ENCODE measurements around the gene DIAPH1.
"Not testable (repeated sequence)": the region's sequence is repeated elsewhere in the genome, so short reads cannot be mapped to it uniquely, and the experiment has no call there.

The DIAPH1 gene

DNA sequence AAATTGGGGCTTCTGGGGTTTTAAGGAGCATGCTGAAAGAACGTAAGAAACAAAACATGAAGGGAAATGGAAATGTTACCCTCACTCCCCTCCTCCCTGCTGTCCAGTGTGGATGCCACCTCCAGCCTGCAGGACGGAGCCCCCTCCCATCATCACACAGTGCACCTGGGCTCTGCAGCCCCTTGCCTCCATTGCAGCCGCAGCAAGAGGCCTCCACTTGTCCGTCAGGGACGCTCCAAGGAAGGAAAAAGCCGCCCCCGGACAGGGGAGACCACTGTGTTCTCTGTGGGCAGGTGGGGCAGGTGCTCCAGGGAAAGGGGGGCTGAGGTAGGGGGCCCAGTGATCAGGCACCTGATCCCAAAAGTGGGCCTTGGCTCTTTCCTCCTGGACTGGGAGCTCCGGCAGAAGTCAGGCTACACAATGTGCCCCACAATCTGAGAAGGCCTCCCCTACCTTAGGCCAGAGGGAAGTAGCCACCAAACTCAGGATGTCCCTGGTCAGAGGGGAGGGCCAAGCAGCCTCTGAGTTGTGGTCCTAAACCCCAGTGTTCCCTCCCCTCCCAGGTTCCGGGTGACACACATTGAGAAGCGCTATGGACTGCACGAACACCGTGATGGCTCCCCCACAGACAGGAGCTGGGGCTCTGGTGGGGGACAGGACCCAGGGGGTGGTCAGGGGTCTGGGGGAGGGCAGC, 20.7 kb upstream of the DIAPH1 start:
- DNase-seq: no peak

DNA sequence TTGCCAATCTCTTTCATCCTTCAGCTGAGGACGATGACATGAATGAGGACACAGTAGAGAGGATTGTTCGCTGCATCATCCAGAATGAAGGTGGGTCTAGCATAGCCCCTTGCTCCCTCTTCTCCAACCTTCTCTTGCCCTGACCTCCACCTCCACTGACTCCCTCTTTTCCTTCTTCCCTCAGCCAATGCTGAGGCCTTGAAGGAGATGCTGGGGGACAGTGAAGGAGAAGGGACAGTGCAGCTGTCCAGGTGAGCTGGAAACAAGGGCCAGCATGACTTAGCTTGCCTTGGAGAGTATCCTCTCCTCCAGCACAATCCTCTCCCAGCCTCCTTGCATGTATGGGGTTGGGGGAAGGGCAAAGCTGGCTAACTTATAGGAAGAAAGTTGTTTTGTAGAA, 20.0 kb upstream of the DIAPH1 start:
- DNase-seq: no peak

DNA sequence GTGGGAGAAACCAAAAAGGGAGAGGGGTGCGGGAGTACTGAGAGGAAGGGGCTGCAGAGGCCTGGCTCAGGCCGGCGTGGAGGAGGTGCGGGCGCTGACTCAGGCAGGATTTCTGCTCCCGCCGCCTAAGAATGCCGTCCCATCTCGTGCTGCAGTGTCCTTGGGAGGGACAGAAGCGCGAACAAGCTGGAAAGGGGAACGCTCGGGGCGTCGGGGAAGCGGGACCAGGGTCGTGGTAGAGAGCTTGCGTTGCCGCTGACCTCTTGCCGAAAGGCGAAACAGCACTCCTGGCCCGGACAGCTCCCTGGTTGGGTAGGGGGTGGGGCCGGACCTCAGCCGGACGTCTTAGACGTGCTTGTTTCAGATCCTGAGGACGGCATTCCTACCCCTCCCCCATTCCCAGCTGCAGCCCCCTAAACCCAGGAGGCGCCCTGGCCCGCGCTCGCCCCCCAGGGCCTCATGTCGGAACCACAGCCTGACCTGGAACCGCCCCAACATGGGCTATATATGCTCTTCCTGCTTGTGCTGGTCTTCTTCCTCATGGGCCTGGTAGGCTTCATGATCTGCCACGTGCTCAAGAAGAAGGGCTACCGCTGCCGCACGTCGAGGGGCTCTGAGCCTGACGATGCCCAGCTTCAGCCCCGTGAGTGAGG, 19.1 kb upstream of the DIAPH1 start:
- DNase-seq: peak; percentile 8

DNA sequence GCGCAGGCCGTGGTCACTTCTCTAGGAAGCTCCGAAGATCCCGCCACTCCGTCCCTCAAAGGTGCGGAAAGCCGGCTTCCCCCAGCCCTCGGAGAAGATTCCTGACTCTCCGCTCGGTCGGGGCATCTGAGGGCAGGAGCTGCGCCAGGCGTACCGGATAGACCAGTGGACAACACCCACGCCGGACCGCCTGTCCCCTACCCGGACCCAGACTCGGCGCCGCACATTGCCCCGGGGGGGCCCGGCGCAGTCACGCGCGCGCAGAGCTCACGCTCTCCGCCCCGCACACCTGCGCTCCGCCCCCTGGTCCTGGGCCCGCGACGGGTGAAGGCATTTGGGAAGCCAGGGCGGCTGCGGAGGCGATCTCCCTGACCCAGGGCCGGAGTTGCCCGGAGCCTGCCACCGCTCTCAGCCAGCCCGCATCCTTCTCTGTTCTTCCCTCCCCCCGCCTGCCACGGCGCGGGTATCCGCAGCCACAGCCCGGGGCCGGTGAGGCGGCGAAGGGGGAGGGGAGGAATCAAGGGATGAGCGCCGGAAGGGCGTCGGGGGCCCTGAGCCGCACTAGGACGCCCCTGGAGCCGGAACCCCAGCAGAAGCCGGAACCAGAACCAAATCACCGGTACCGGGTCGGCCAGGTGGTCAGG, 18.4 kb upstream of the DIAPH1 start:
- DNase-seq: no peak

DNA sequence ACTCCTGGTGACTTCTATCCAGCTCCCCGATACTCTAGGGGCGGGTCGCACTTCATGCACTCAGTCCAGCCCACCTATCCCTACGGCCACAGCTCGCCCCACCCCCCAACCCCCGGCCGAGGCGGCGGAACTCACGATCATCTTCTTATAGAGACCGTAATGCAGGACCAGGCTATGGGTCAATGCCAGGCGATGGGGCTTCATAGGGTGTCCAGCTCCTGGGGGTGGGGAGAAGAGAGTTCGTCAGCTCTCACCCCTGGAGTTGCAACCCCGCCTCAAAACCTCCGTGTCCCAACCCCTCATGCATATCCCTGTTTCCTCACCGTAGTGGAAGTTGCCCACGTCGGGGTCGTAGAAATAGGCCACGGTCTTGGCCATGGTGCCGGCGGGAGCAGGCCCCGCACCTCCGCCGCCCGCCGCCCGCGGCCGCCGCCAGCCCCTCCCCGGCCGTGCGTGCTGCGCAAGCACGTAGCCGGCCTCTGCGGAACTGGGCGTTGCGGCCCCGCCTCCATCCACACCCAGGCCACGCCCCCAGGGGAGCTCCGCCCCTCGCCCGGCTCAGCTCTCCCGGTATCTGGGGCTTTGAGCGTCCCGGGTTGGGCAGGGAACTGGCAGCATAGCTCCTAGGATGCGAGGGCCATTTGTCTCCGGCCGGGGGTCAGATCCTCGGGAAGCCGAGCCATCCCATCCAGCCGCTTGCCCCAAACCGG, 17.8 kb upstream of the DIAPH1 start, which contains the start of the genes HDAC3 and RELL2:
Gene HDAC3, minus strand, starts transcription at position 437 of the 710 bp plus-strand sequence. Its CDS starts 59 bp downstream, at position 378.
Gene RELL2, plus strand, starts transcription at position 585 of the 710 bp plus-strand sequence. CDS start 1,229 bp downstream, outside the sequence.
- peak; percentile 91 for DNase-seq

DNA sequence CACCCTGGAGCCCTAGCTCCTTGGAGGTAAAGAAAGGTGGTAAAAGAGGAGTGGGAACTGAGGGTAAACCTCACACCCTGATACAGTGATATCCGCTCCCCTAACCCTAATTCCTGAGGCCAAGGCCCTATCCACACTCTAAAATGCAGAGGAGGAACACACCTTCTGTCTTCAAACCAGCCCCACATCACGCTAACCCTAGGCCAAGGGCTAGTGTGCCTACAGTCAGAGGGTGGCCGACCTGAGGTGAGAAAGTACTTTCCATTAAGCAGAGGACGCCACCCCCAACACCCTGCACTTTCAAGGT, 17.3 kb upstream of the DIAPH1 start:
- no peak for DNase-seq

DNA sequence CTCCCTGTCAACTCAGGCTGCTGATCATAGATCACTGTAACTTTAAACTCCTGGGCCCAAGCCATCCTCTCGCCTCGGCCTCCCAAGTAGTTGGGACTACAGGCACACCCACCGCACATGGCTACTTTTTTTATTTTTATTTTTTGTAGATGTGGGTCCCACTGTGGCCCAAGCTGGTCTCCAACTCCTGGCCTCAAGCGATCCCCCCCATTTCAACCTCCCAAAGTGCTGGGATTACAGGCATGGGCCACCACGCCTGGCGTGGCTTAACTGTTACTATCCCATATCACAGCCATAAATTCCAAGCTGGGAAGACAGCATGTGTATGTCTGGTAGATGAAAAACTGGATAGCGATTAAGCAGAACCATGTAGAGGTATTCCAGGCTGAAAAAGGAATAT, 16.8 kb upstream of the DIAPH1 start:
- no peak for DNase-seq

DNA sequence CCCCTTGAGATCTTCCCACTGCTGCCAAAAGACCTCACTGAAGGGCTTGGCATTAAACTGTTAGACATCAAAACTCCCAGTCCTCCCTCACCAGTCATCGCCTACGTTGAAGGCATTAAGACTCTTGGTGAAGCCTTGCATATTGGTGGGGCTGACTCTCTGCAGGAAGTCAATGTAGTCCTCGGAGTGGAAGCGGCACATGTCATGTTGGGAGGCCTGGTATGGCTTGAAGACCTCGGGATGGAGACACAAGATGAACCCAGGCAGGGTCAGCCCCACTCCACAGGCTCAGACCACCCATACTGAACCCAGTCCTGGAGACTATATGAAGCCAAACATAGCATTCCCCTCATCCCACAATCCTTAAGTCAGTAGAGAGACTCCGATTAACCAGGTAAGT, 15.9 kb upstream of the DIAPH1 start:
- DNase-seq: no peak

DNA sequence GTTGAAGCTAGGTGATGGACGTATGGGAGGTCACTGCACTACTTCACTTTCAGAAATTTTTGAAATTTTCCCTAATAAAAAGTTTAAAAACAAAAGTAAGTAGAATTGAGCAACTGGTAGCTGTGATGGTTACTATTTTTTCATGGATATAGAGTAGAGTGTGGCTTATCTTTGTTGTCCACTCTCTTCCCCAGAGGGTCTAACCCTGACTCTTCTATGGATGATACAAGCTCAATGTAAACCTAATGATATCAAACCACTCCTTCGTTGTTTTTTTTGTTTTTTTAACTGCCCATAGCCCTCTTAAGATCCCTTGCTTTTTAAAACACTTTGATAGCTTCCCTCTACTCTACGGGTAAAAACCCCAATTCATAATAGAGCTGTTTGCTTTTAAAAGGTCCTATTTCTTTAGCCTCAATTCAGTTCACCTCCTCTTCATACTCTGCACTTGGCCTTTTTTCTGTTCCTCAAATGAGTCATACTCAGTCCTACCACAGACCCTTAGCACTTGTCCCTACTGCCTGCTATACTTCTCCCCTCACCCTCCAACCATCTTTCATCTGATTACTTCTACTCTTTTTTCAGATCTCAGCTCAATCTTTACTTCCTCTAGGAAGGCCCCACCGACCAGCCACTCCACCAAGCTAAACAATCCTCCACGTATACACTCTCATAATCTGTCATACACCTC, 15.2 kb upstream of the DIAPH1 start:
- no peak for DNase-seq

DNA sequence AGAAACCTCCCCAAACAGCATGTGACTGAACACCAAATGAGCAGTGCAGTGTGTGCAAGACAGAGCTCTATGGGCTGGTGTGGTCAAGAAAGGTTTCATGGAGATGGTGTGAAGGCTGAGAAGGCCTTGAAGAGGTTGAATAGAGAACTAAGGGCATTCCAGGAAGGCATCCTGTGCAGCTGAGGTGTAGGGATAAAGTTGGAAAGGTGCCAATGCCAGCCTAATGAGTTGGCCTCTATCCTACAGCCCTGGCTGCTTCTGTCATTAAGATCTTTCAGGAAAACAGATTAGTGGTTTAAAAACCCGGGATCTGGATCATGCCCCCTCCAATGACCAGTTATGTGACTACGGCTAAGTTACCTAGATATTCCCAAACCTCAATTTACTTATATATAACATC, 13.8 kb upstream of the DIAPH1 start:
- no peak for DNase-seq

DNA sequence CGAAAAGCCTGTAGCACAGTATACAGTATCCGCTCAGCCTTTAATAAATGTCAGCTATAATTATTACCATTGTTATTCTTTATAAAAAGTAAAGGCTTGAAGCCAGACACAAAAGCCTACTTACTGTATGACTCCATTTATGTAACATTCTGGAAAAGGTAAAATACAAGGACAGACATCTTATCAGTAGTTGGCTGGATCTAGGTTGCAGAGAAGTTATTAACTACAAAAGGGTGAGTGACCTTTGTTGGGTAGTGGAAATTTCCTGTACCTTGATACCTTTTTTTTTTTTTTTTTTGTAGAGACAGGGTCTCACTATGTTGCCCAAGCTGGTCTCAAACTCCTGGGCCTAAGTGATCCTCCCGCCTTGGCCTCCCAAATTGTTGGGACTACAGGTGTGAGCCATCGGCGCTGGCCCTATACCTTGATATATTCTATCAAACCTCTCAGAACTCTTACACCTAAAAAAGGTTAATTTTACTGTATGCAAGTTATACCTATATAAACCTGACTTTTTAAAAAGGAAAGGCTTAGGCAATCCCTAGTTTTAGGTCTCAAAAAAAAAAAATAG, 11.9 kb upstream of the DIAPH1 start:
- no peak for DNase-seq

DNA sequence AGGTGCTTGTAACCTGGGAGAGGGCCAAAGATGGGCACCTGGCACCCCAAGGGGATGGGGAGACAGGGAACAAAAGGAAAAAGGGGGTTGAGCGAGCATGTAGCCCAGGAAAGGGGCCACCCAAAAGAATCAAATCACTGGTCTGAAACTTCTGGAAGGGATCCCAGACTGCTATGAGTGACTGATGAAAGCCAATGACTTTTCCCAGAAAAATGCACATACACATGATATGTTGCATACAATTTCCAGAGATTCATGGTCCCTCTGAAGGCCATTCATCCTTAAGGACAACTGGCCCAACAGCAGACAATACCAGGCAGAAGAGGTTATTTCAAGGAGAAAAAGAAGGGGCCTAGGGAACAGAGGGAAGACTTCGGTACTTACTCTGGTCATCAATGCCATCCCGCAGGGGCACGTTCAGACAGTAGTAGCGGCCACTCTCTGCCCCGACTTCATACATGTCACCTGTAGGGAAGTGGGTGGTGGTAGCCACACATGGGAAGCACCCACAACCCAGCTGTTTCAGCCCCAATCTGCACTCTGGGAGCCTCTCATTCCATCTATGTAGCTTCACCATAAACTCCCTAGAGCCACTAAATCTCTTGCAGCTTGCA, 9.5 kb upstream of the DIAPH1 start:
- no peak for DNase-seq

DNA sequence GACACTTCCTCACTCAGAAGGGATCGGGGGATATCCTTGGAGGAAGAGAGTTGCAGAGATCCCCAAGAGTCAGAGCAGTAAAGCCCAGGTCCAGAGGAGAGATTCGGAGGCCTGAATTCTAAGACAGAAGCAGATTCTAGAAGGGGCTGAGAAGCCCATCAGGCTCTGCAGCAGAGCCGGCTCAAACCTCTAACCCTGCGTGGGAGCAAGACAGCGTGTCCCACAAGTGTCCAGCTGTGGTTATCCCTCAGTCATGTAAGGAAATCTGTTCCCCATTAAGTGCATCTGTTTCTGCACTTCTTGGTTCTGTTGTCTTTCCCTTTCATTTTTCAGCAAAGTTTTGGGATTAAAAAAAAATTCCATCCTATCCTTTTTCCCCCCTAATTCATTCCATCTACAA, 4.8 kb upstream of the DIAPH1 start:
- DNase-seq: no peak

DNA sequence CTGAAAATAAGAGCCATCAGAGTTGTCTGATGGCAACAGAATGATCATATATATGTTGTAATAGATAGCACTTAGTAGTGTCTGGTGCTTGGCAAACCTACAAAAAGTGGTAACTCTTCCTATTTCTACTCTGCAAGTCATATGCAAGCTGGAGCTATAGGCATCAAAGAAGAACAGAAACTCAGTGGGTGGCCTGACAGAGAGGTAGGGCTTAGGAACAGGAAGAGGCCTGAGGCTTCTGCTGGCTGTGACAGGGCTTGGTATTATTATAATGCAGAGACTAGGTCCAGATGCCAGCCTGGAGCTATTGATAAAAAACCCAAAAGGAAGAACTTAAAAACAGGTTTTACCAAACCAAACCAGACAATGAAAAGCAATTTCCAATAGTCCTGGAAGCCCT, 4.4 kb upstream of the DIAPH1 start:
- peak; percentile 32 for DNase-seq

DNA sequence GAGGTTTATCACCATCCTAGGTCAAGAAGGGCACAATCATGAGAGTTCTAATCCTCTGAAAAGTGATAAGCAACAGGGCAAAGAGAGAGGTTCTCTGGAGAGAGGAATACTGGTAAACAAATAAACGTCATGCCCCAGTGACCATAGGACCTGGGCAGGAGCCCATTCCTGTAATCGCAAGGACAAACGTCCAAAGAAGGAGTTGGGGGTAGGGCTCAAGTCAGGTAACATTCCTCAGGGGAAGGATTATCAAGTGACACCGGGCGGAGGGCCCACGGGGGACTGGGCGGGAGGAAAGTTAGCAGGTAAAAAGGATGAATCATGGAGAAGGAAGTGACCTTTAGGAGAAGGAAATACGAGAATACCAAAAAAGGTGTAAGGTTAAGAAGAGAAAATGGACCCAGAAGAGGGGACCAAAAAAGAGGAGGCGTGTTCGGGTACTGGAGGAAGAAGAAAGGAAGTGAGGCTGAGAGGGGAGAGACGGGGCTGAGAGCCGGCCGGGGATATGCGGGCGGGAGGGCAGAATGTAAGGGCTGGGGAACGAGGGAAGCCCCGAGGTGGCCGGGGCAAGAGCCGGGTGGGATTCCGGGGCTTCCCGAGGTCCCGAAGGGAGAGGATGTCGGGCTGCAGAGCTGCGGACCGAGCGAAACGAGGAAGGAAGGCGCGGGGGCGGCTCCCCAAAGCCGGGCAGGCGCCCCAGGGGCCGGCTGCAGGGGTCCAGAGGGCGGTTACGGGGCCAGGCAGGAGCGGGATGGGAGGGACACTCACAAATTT, 583 bp downstream of the DIAPH1 start:
- no peak for DNase-seq

DNA sequence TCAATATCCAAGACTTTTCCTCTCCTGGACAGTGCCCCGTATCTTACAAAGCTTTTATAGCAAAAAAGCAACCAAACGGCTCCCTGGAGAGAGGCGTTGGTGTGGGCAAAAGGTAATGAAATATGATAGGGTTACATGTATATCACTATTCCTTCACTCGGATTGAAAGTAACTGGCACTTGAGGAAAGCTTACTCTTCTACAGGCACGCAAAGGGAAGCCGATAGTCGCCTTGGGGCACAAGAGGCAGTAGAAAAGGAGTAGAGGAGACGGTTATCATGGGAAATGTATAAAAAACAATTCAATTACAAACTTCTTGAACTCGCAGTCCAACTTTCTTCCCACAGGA, 1.1 kb downstream of the DIAPH1 start:
- no peak for DNase-seq

DNA sequence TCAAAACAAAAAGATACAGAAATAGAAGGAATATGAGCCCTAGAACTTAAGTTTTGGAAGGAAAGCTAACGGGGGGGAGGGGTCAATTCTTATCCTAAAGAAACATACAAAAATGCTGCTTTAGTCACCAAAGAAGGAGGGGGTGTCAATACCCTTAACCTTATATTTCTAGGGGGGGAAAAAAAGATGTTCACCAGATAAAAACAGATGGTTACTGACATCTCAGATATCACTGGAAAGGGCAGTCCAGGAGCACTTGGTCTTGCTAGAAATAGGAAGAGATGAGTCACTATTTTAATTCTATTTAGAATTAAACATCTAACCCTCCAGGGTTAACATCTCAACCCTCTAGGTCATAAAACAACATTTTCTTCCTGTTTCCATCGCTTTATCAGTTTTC, 1.7 kb downstream of the DIAPH1 start:
- no peak for DNase-seq

DNA sequence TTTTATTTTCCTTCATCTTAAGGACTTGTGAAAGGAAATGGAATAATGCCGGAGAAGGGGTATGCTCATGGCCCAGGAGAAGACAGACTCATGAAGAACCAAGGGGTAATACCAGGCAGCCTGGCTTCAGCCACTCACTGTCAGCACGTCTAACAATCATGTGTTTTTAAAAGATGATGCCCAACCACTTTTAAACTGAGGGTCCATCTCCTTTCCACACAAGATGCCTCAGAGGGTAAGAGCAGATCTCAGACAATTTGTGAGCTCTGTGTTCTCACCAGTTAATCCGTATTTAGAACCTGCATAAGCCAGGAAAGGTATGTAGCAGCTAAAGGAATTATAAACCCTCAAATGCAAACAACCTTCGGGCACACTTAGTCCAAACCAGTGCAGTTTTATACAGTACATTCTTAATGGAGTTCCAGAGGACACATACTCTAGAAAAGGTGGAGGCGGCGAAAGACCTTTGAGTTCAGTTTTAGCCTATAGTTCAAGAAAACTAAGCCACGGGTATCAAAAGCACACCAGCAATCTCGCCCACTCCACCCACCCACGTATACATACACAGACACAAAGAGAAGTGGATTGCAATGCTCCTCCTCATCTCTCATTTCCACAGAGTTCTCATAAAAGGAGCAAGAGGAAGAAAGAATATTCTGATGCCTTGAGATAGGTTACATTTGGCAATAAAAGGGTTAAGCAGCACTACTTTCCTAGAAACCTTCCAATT, 2.6 kb downstream of the DIAPH1 start:
- DNase-seq: no peak

DNA sequence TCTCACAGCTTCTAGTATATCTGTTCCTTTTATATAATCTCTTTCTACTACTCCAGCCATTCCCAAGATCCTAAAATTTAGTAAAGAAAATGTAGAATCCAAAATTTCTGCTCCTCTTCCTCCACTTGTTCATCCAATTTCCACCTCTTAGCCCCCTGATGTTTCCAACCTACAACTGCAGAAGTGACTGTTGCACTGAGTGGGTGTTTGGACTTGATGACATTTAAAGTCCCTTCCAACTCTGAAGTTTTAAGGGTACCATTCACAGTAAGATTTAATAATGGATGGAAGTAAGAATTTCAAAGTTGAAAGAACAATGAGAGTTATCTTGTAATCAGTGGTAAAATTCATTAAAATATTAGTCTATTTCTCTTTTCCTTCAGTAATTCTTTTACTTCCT, 5.5 kb downstream of the DIAPH1 start:
- no peak for DNase-seq

DNA sequence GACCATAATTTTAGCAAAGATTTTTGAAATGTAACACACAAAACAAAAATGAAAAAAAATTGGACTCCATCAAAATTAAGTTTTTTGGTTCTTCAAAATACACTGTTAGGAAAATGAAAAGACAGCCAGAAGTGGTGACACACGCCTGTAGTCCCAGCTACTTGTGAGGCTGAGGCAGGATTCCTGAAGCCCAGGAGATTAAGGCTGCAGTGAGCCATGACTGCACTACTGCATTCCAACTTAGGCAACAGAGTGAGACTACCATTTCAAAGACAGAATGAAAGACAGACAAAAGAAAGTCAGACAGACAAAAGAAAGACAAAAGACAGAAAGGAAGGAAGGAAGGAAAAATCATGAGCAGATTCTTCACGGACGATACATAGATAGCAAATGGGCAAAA, 7.5 kb downstream of the DIAPH1 start:
- DNase-seq: no peak

DNA sequence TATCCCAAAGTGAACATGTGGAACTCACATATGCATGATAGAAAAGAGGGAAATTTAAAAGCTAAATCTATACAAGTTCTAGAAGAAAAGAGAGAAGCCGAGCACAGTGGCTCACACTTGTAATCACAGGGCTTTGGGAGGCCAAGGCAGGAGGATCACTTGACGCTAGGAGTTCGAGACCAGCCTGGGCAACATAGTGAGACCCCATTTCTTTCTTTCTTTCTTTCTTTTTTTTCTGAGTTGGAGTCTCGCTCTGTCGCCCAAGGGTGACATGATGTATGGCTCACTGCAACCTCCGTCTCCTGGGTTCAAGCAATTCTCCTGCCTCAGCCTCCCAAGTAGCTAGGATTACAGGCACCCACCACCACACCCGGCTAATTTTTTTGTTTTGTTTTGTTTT, 8.9 kb downstream of the DIAPH1 start:
- DNase-seq: not testable (repeated sequence)
